Tibial nerve (tissue), 4 donors: ENCODE measurements around the gene RPA1.

Experiments
- EP300 ChIP-seq, 2 donors: sonication (generic); formaldehyde crosslinking; IDR thresholded peaks; one replicate each; pipeline ENCODE4 v1.6.1; 2017; ENCODE audit warnings: antibody characterized with exemption in 2 of 2, mild to moderate bottlenecking in 1 of 2
- POLR2A ChIP-seq, 2 donors: fragments of 450-650 bp; IDR thresholded peaks; one replicate each; pipeline ENCODE4 v1.6.1; 2017; ENCODE audit warnings: antibody characterized with exemption in 2 of 2, mild to moderate bottlenecking in 2 of 2, moderate library complexity in 2 of 2
- TF ChIP-seq, protein P1 (sequence below), 5 experiments: fragments of 200-600 bp in 3 of 5; fragments of 450-650 bp in 2 of 5; sonication (generic) in 3 of 5; IDR thresholded peaks; one replicate each; pipeline ENCODE4 v1.5.1; 2016 to 2019; ENCODE audit warnings: antibody characterized with exemption in 5 of 5, mild to moderate bottlenecking in 3 of 5, moderate library complexity in 2 of 5

- TF ChIP-seq, protein P1, sequence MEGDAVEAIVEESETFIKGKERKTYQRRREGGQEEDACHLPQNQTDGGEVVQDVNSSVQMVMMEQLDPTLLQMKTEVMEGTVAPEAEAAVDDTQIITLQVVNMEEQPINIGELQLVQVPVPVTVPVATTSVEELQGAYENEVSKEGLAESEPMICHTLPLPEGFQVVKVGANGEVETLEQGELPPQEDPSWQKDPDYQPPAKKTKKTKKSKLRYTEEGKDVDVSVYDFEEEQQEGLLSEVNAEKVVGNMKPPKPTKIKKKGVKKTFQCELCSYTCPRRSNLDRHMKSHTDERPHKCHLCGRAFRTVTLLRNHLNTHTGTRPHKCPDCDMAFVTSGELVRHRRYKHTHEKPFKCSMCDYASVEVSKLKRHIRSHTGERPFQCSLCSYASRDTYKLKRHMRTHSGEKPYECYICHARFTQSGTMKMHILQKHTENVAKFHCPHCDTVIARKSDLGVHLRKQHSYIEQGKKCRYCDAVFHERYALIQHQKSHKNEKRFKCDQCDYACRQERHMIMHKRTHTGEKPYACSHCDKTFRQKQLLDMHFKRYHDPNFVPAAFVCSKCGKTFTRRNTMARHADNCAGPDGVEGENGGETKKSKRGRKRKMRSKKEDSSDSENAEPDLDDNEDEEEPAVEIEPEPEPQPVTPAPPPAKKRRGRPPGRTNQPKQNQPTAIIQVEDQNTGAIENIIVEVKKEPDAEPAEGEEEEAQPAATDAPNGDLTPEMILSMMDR (IDR thresholded peaks at IDR 0.05): no peak
- TF ChIP-seq POLR2A (IDR thresholded peaks at IDR 0.05) (no peak), EP300 (IDR thresholded peaks at IDR 0.05) (no peak)
These were observed 88.7 kb downstream of the RPA1 start for GRCh38 chr17:1918346-1919162.
